ENCODE data around the gene SH3TC1.

SH3TC1 gene

GRCh38 chr4:8280158-8280875, 81.2 kb downstream of the SH3TC1 start:
- no peak for DNase-seq

GRCh38 chr4:8280876-8281440, 81.9 kb downstream of the SH3TC1 start:
- DNase-seq, result no peak

DNA sequence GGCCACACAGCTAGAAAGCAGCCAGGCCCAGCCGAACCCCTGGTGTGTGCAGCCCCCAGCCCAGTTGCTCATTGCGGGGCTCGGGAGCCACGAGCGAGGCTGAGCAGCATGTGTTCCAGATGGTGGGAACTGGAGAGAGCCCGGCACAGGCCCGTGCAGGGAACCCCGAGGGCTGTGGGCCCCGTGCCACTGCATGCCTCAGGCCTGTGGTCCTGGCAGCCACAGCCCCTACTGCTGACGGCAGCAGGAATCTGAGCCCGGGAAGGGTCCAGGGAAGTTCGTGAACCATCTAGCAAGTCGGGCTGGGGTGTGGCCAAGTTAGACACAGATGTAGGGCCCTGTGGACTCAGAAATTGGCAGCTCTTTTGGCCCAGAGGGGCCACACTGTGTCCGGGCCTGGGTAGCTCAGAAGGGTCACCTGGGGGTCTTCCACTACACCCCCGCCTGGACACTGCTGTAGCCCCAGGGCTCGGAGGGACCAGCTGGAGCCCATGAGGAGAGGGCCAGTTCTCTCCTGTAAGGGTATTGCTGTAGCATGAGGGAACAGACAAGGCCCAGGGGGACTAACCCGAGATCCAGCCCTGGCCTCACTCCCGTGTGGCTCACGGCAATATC, 82.5 kb downstream of the SH3TC1 start:
- no peak for DNase-seq

DNA sequence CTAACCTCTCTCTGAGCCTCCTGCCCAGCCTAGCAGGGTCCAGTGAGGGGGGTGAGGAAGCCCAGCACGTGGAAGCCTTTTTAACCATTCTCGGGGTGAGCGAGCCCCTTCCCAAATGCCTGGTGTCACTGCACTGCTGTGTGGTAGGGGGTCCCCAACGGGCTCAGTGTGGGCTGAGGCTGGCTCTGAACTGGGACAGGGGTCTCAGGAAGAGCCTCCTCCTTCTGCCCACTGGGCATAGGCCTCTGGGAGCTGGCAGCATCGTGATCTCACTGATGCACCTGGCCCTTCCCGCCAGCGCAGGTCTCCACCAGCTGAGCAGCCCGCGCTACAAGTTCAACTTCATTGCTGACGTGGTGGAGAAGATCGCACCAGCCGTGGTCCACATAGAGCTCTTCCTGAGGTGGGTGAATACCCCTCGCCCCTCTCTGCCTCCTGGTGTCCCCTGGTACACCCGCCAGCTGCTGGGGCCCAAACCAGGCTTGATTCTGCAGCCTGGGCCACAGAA, 83.1 kb downstream of the SH3TC1 start:
- no peak for DNase-seq

DNA sequence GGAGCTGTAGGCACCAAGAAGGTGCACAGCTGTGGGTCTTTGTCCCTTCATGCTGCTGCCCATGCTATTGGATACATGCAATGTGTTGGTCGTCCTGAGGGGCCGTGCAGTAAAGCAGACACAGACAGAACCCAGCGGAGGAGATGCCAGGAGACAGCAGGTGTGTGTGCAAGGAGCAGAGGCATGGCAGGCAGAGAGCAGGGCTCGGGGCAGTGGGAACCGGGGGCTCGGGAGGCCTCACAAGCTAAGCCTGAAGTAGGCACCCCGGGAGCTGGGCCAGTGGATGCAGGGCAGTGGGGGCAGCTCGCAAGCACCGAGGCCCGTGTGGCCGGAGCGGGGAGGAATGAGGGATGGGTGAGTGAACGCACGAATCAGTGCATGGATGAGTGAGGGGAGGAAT, 83.7 kb downstream of the SH3TC1 start:
- DNase-seq, result no peak

DNA sequence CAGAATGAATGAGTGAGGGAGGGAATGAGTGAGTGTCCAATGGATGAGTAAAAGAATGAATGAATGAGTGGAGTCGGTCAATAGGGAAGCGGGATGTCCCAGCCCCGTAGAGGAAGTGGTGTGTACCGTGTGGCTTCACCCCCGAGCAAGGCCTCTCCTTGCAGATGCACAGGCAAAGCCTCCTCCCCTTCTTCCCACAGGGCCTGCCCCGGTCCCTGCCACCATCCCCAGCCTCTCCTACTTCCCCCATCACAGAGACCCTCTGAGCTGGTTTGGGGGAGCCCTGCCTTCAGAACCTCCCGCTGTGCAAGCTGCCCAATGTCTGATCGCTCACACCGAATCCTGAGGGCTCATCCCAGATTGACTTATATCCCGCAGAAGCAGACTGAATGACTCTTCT, 84.1 kb downstream of the SH3TC1 start:
- DNase-seq, result no peak

DNA sequence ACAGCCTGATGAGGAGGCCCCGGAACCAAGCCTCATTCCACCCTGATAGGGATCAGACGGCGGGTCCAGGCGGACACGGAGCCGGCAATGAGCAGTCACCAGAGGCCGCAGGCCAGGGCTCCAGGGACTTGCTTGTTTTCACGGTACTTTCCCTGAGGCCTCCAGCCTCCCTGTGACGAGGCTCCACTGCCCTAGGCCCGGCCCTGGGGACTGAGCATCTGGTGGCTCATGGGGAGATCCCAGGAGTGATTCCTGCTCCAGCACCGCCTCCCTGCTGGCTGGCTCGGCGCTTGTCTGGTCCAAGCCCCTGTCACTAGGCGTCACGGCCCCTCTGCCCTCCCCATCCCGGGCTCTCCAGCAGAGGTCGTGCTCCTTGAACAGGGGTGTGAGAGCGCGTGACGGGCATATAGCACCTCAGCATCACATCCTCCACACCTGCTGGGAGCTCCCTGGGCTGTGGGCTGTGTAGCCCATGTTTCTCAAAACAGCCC, 84.6 kb downstream of the SH3TC1 start:
- no peak for DNase-seq

DNA sequence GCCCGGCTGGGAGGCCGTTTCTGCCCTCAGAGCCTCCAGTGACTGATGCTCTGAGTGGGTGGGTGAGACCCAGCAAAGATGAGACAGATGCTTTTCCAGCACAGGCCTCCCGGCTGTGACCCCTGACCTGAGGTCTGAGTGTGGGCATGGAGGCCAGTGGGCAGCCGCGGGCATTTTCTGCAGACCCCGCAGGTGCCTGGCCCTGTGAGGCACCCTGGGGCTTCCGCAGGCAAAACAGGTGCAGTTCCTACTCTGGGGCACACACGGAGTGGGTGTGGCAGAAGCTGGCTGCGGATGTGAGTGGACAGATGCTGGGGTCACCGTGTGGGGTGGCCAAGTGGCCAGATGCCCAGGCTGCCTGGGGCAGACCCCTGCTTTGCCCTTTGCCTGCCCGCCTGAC, 85.3 kb downstream of the SH3TC1 start:
- no peak for DNase-seq

DNA sequence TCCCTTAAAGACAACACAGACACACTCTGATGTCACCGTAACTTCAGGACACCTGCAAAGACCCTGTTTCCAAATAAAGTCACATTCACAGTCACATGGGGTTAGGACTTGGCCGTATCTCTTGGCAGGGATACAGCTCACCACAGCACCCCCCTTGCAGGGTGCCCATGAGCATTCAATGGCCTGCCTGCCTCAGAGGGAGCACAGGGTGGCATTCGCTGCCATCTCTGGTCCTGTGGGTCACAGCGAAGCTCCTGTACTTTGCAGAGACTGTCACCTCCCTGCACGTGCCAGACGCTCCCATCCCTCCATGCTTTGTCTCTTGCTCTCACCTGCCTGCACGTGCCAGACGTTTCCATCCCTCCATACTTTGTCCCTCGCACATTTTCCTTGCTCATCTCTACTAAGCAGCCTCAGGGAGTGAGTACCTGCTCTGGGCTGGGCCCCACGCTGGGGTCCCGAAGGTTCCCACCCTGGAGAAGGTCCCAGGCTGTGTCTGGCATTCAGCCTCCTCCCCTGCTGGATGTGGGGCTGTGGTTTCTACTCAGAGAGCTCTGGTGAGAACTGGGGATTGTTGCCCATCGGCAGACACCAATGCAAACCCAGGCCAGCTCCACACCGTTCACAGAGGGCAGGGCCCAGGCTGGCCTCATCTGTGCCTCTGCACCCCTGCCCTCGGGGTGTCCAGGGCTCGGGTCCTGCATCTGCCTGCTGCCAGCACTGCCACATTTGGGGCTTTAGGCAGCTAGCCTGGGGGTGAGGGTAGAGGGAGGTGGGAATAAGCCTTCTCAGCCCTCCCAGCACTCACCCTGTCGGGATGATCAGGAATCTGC, 86.3 kb downstream of the SH3TC1 start:
- no peak for DNase-seq

- no peak for DNase-seq
Observed at GRCh38 chr4:8285976-8286718, 87.1 kb downstream of the SH3TC1 start.

DNA sequence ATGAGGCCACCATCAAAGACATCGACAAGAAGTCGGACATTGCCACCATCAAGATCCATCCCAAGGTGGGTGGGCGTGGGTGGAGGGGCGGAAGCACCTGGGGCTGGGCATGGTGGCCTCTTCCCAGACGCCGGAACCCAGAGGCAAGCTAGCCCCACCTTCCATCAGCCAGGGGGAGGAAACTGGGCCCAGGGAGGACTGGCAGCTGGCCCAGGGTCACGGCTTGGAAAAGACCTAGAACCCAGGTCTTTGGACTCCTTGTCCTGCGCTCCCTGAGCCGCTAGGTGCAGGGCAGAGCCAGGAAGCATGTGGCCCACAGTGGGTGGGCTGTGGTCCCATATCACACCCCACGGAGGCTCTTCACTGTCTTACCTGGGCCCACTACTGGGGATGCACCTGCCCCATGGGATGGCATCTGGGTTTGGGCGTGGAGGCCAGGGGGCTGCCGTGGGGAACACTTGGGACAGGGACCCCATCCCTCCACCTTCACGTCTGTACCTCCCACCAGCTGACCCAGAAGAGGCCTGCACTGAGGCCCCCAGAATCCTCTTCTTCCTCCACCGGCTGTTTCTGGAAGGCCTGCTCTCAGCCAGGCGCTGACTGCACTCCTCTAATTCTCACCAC, 87.7 kb downstream of the SH3TC1 start:
- DNase-seq, result no peak

DNA sequence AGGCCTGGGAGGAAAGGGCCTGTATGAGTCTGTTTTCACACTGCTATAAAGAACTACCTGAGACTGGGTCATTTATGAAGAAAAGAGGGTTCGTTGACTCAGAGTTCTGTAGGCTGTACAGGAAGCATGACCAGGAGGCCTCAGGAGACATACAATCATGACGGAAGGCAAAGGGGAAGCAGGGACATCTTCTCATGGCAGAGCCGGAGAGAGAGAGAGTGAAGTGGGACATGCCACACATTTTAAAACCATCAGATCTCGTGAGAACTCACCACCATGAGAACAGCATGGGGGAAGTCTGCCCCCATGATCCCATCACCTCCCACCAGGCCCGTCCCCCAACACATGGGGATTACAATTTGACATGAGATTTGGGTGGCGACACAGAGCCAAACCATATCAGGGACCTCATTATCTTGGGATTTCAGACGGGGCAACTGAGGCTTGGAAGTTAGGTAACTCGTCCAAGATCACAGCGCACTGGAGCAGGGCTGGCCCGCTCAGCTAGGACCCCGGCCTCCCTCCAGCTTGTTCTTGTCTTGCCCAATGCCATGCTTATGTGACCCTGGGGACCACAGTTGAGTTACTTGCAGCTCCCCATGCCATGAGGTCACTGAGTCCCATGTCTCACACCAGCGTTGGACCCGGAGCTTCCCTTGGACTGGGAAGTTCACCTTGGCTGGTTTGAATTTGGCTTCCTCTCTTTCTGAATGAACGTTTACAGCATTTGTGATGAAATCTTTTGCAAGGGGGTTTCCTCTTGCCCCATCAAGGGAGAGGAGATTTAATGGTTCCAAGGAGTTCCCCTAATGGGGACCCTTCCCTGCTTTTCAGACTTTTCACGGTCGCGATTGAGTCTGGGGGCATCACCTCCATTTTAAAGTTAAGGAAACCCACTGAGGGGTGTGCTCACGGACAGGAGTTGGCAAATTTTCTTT, 88.5 kb downstream of the SH3TC1 start:
- DNase-seq, result no peak

DNA sequence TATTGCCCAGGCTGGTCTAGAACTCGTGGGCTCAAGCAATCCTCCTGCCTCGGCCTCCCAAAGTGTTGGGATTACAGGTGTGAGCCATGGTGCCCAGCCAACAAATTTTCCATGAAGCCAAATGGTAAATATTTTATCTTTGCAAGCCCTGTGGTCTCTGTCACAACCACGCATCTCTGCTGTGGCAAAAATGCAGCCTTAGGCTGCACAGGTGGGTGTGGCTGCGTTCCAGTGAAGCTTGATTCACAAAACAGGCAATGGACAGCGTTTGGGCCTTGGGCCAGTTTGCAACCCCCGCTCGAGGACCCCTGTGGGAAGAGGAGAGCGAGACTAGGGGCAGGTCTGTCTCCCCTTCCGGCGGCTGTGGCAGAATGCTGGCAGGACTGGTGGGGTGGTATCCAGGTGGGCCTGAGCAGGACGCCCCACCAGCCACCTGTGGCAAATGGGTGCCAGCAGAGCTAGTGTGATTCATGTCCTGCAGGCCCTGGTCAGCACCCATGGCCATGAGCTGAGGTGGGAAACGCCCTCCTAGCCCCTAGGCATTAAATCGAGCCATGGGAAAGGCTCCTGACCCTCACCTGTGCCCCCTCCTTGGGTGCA, 90.2 kb downstream of the SH3TC1 start:
- no peak for DNase-seq

GRCh38 chr4:8289956-8290700, 91.0 kb downstream of the SH3TC1 start:
- no peak for DNase-seq

DNA sequence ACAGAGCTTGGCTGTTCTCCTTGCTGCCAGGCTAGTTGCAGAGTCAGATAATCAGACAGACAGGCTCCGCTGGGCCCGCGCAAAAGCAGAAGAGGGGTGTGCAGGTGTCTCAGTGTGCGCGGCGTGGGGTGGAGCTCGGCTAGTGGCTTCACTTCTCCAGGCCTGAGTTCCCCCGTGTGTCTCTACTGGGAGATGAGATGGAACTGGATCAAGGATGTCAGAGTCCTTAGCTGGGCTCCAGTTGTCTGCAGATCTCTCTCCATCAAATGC, 91.5 kb downstream of the SH3TC1 start:
- DNase-seq, result no peak

Measured in activated CD4-positive, alpha-beta T cell treated with anti-CD3 and anti-CD28 coated beads, Interleukin-2, amount 50 U/mL, for 48 hours (primary cell).